ENCODE data around the gene SLC26A1. TPM values are rescaled to one million over a fixed set of nuclear protein-coding genes. Genes with fewer than 3 reads are reported as not detected.

SLC26A1 gene
- total RNA-seq: under 1 TPM; 0.33 to 0.48 (median 0.44) TPM

GRCh38 chr4:993111-994029, at the start of gene SLC26A1:
Gene SLC26A1 (minus strand): TSS chr4:993404. CDS start chr4:991703, 1,701 bp downstream.
- Histone ChIP-seq H3K36me3 (no peaks in the 10 kb centered on the region), H3K27me3 (peaks cover 0 to 11% of the 10 kb centered on the region in 2 donors), H3K9me3 (no peaks in the 10 kb centered on the region), H3K27ac (peak within 1 kb of the TSS; percentile 67 to 73), H3K4me3 (peak within 1 kb of the TSS in 2 of 3 donors; percentile 1 to 22), H3K4me1 (no peaks in the 10 kb centered on the region)
- intact Hi-C loops (cut with DNase I; ENCODE audit: low total_unique reads): loop anchor here (10.0 kb wide), 1 partner anchor 319 kb away; the partner anchor contains the start of genes ATP5ME and MYL5
- no peak for TF ChIP-seq POLR2AphosphoS5 (IDR thresholded peaks at IDR 0.05)
- no peak for TF ChIP-seq POLR2A (IDR thresholded peaks at IDR 0.05)
- TF ChIP-seq CTCF (IDR thresholded peaks at IDR 0.05): no peak
- no peak for DNase-seq (ENCODE audit: low spot score in 2 of 2)

- DNase-seq (ENCODE audit: low spot score in 2 of 2): no peak
- no peak for TF ChIP-seq POLR2A (IDR thresholded peaks at IDR 0.05)
- TF ChIP-seq CTCF (IDR thresholded peaks at IDR 0.05): no peak
- no peak for TF ChIP-seq POLR2AphosphoS5 (IDR thresholded peaks at IDR 0.05)
- Histone ChIP-seq H3K27ac (no peak overlapping the region), H3K9me3 (no peaks in the 10 kb centered on the region), H3K4me1 (peaks cover 8 to 50% of the 10 kb centered on the region in 2 donors), H3K4me3 (no peak overlapping the region), H3K27me3 (no peaks in the 10 kb centered on the region), H3K36me3 (no peaks in the 10 kb centered on the region)
- intact Hi-C loops (cut with DNase I; ENCODE audit: low total_unique reads): no loop called here
These were observed 49.3 kb upstream of the SLC26A1 start for GRCh38 chr4:1042352-1043055.

- H3K27ac ChIP-seq: peak overlapping the region in 1 of 2 donors; percentile 29
- intact Hi-C loops (cut with DNase I; ENCODE audit: low total_unique reads): no loop called here
- H3K4me3 ChIP-seq: peak overlapping the region in 2 of 3 donors; percentile 30 to 51
These were observed 48.7 kb upstream of the SLC26A1 start for GRCh38 chr4:1041936-1042330.

GRCh38 chr4:1041147-1041935, 48.1 kb upstream of the SLC26A1 start:
- TF ChIP-seq POLR2AphosphoS5 (IDR thresholded peaks at IDR 0.05) (peak in 1 of 3 donors; percentile 7), POLR2A (IDR thresholded peaks at IDR 0.05) (no peak)
- DNase-seq (ENCODE audit: low spot score in 2 of 2): no peak
- Histone ChIP-seq H3K4me3 (peak overlapping the region in 2 of 3 donors; percentile 30 to 51), H3K9me3 (no peaks in the 10 kb centered on the region), H3K27me3 (no peaks in the 10 kb centered on the region), H3K36me3 (no peaks in the 10 kb centered on the region), H3K27ac (peak overlapping the region; percentile 26 to 29), H3K4me1 (peaks cover 8 to 44% of the 10 kb centered on the region in 2 donors)
- intact Hi-C loops (cut with DNase I; ENCODE audit: low total_unique reads): no loop called here

More at GRCh38 chr4:1041936-1042330, 48.7 kb upstream of the SLC26A1 start:
- no peak for DNase-seq (ENCODE audit: low spot score in 2 of 2)
- Histone ChIP-seq H3K27me3 (no peaks in the 10 kb centered on the region), H3K9me3 (no peaks in the 10 kb centered on the region), H3K4me1 (peaks cover 8 to 46% of the 10 kb centered on the region in 2 donors), H3K36me3 (no peaks in the 10 kb centered on the region)
- TF ChIP-seq CTCF (IDR thresholded peaks at IDR 0.05) (no peak), POLR2AphosphoS5 (IDR thresholded peaks at IDR 0.05) (no peak), POLR2A (IDR thresholded peaks at IDR 0.05) (no peak)
